ENCODE results near the gene PRR23E.

The PRR23E gene

DNA sequence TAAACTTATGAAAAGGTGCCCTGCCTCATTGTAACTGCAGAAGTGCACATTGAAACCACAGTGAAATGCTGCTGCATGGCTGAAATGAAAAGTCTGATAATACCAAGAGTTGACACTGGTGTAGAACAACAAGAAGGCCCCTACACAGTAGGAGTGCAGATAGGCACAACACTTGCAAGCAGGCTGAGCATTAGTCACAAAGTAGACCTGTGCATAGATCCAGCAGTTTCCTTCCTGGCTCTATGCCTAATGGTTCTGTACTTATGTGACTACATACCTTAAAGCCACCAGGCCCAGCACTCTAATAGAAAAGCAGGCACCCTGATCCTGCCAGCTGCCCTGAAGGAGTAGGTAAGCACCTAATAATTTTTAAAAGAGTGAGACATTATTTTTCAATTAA lies 41.8 kb downstream of the PRR23E start:
- no peak for DNase-seq

GRCh38 chr3:127235706-127236105 lies 42.8 kb downstream of the PRR23E start:
- no peak for DNase-seq

DNA sequence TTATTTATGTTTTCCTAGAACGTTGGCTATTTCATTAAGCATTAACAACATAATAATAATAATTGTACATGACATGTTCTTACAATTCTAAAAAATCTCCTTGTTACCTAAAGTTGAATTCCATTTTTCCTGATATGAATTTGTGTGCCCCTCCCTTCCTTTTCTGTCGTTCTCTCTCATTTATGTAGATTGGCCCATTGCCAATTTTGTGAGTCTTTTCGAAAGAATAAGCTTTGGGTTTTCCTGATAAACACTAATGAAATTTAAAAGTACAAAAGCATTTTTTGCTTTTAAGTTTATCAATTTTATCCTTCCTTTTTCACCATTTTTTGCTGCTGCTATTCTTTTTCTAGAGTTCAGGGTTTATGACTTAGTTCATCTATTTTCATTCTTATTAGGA lies 44.9 kb downstream of the PRR23E start:
- no peak for DNase-seq

DNA sequence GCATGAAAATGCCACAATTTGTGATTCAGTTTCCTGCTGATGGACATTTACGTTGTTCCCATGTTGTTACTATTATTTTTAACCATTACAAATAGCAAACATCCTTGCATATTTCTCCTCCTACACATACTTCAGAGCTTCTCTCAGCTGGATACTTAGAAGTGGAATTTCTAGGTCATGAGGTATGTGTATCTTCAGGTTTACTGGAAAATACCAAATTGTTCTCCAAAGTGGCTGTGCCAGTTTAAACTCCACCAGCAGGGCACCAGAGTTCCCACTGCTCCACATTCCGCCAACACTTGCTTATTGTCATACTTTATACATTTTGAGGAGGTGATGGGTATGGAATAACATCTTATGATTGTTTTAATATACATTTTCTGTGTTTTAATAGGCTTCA lies 45.7 kb downstream of the PRR23E start:
- no peak for DNase-seq

DNA sequence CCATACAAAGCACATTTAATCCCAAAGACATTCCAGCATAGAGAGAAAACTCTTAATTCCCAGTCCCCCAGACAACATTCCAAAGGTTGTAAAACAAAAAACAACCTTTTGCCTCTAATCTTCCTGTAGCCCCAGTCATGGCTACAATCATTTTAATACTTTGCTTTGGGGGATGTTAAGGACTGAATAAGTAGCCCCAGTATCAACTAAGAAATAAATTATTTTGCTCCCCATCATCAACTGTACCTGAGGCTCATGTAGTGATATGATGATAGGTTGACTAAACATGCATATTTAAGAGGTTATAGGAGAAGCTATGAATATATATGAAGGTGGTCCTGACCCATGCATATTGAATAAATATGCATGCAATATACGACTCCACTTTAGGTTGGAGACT lies 54.4 kb downstream of the PRR23E start:
- DNase-seq: no peak

All from activated gamma-delta T cell treated with Interleukin-2 at 50 U/mL for 16 hours (primary cell).